Measurements from ENCODE around the gene MAP4. TPM values are rescaled to one million over a fixed set of nuclear protein-coding genes. Genes with fewer than 3 reads are reported as not detected.
"Not testable (repeated sequence)": the region's sequence is repeated elsewhere in the genome, so short reads cannot be mapped to it uniquely, and the experiment has no call there.

MAP4 gene, protein sequence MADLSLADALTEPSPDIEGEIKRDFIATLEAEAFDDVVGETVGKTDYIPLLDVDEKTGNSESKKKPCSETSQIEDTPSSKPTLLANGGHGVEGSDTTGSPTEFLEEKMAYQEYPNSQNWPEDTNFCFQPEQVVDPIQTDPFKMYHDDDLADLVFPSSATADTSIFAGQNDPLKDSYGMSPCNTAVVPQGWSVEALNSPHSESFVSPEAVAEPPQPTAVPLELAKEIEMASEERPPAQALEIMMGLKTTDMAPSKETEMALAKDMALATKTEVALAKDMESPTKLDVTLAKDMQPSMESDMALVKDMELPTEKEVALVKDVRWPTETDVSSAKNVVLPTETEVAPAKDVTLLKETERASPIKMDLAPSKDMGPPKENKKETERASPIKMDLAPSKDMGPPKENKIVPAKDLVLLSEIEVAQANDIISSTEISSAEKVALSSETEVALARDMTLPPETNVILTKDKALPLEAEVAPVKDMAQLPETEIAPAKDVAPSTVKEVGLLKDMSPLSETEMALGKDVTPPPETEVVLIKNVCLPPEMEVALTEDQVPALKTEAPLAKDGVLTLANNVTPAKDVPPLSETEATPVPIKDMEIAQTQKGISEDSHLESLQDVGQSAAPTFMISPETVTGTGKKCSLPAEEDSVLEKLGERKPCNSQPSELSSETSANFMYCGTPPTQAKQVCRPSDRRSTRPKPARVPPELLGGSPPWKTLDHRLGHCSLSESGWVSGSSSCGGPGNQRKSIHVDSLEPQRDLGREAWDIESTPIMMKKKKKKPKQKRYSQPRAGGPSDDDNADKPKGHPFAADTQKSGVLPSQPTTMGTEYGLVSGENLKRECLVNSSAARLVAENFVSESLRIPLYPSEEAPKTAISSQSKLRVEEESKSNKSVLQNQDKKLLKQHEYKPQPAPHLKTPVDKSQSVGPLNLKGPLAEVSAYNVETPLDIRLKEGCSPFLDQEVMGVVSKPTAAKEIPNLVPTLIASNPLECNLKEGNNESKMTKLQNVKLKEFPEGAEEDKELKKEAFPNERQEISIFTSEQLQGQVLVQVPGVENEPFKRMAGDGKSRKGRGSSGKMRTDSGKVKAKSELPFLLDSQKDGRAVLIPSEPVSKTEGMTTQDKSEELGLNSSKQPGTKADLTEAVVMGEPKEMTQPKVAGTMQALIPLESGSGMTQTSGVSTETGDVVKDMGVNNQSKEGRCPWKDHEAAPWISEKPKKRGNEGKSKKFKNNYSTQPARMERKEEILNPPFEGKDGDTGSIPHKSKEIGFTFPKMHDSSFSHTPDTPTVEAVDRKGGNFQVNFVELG (N-terminal part only)
- polyA plus RNA-seq = 10 to 100 TPM; 30.0 to 74.2 (median 55.7) TPM
- long read RNA-seq, donor 1 = 0 reads
- long read RNA-seq, donor 2, partial matches to known transcripts = 6 of 9 reads
- long read RNA-seq, donor 2, other reads (novel, unspliced or antisense) = 0 of 9 reads
- long read RNA-seq, donor 3, partial matches to known transcripts = 40 of 41 reads
- long read RNA-seq, donor 3, other reads (novel, unspliced or antisense) = 0 of 41 reads
- long read RNA-seq, donor 4 = 0 reads
- long read RNA-seq, donor 5 = 0 reads
- long read RNA-seq, donor 6, partial matches to known transcripts = 29 of 30 reads
- long read RNA-seq, donor 6, other reads (novel, unspliced or antisense) = 0 of 30 reads
- long read RNA-seq, donor 7 = 0 reads
- long read RNA-seq, donor 8 = 0 reads
- long read RNA-seq, donor 9, partial matches to known transcripts = 6 of 6 reads
- long read RNA-seq, donor 9, other reads (novel, unspliced or antisense) = 0 of 6 reads
- long read RNA-seq, donor 10, full-length matches to known transcripts = 10 of 54 reads
- long read RNA-seq, donor 10, partial matches to known transcripts = 44 of 54 reads
- long read RNA-seq, donor 10, other reads (novel, unspliced or antisense) = 0 of 54 reads

DNA sequence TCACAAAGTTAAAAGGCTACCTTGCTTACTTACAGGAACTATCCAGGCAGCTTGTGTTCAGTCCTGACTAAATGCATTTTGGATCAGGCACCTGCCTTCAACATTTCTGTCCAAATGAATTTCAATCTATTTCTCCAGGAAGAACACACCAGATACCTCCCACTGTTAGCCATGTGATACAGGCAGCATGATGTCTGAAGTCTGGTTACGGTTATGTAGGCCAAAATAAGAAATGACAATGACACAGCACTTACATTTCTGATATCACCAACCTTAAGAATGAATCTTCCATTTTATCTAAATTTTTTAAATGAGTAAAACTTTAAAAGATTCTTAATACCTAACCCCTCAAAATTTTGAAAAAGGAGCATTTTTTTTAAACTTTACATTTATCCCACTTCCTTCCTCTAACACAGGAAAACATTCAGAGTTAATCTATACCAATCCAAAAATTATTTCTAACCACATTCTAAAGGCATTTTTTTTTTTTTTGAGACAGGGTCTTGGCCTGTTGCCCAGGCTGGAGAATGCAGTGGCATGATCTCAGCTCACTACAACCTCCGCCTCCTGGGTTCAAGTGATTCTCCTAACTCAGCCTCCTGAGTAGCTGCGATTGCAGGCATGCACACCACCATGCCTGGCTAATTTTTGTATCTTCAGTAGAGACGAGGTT is at the start of gene MAP4:
Gene MAP4 (minus strand): TSS at position 116 of the 673 bp plus-strand sequence. CDS start 17,556 bp downstream, outside the sequence.
- DNase-seq = peak in 1 of 2 donors; percentile 33

DNA sequence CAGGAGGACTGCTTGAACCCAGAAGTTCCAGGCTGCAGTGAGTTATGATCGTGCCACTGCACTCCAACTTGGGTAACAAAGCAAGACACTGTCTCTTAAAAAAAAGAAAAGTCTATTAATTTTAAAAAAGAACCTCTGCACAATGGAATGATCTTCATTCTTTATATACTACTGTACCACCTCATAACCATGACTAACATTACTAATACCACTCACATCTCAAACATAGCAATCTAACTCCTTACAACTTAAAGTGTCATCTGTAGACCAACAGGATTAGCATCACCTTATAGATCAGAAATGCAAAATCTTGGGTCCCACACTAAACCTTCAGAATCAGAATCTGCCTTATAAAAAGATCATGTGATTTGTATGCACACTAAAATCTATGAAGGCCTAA is 48.8 kb upstream of the MAP4 start:
- DNase-seq (no peak), FAIRE-seq (no peak)
- Histone ChIP-seq H3K9me3 (ENCODE audit: control insufficient read depth in 2 of 2, insufficient read depth in 1 of 2, low read depth in 1 of 2, low read length in 1 of 2) (peaks cover 0 to 6% of the 10 kb centered on the region in 2 donors), H3K4me3 (ENCODE audit: low read depth in 1 of 3, low read length in 3 of 3) (no peak overlapping the region), H3K27ac (ENCODE audit: low read depth in 1 of 3, low read length in 2 of 3) (no peak overlapping the region), H3K27me3 (ENCODE audit: control insufficient read depth in 3 of 3, insufficient read depth in 3 of 3, low read length in 3 of 3) (no peaks in the 10 kb centered on the region), H3K36me3 (ENCODE audit: control insufficient read depth in 3 of 3, insufficient read depth in 2 of 3, low read depth in 1 of 3, low read length in 3 of 3) (peaks cover 0 to 4% (median 0%) of the 10 kb centered on the region in 3 donors), H3K4me1 (ENCODE audit: control insufficient read depth in 3 of 3, insufficient read depth in 2 of 3, low read depth in 1 of 3, low read length in 2 of 3) (peaks cover 0 to 11% (median 10%) of the 10 kb centered on the region in 3 donors)
- 91 to 98% (median 93%) methylated on average over 1 of the region's 1 CpG for WGBS, 3 donors

More for the DNA sequence above, at the start of gene MAP4:
- Histone ChIP-seq H3K4me3 (ENCODE audit: low read depth in 1 of 3, low read length in 3 of 3) (no peak within 1 kb of the TSS), H3K27ac (ENCODE audit: low read depth in 1 of 3, low read length in 2 of 3) (peak within 1 kb of the TSS; percentile 20 to 74 (median 36)), H3K27me3 (ENCODE audit: control insufficient read depth in 3 of 3, insufficient read depth in 3 of 3, low read length in 3 of 3) (no peaks in the 10 kb centered on the region), H3K36me3 (ENCODE audit: control insufficient read depth in 3 of 3, insufficient read depth in 2 of 3, low read depth in 1 of 3, low read length in 3 of 3) (peaks cover 0 to 5% (median 0%) of the 10 kb centered on the region in 3 donors), H3K4me1 (ENCODE audit: control insufficient read depth in 3 of 3, insufficient read depth in 2 of 3, low read depth in 1 of 3, low read length in 2 of 3) (peaks cover 10 to 32% (median 17%) of the 10 kb centered on the region in 3 donors), H3K9me3 (ENCODE audit: control insufficient read depth in 2 of 2, insufficient read depth in 1 of 2, low read depth in 1 of 2, low read length in 1 of 2) (no peaks in the 10 kb centered on the region)
- no peak for FAIRE-seq
- WGBS, 3 donors = 58 to 68% (median 58%) methylated on average over 4 of the region's 4 CpGs

DNA sequence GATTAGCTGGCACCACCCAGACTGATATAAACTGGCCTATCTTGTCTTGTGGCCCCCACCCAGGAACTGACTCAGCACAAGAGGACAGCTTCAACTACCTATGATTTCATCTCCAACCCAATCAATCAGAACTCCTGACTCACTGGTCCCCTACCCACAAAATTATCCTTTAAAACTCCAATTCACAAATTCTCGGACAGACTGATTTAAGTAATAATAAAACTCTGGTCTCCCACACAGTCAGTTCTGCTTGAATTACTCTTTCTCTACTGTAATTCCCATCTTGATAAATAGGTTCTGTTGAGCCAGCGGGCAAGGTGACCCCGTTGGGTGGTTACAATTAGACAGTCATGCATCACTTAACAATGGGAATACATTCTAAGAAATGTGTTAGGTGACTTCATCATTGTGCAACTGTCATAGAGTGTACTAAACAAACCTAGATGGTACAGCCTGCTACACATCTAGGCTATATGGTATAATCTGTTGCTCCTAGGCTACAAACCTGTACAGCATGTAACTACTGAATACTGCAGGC is 48.1 kb upstream of the MAP4 start:
- Histone ChIP-seq H3K27me3 (ENCODE audit: control insufficient read depth in 3 of 3, insufficient read depth in 3 of 3, low read length in 3 of 3) (no peaks in the 10 kb centered on the region), H3K27ac (ENCODE audit: low read depth in 1 of 3, low read length in 2 of 3) (no peak overlapping the region), H3K4me1 (ENCODE audit: control insufficient read depth in 3 of 3, insufficient read depth in 2 of 3, low read depth in 1 of 3, low read length in 2 of 3) (peaks cover 0 to 10% (median 4%) of the 10 kb centered on the region in 3 donors), H3K9me3 (ENCODE audit: control insufficient read depth in 2 of 2, insufficient read depth in 1 of 2, low read depth in 1 of 2, low read length in 1 of 2) (peaks cover 0 to 6% of the 10 kb centered on the region in 2 donors), H3K36me3 (ENCODE audit: control insufficient read depth in 3 of 3, insufficient read depth in 2 of 3, low read depth in 1 of 3, low read length in 3 of 3) (peaks cover 0 to 7% (median 0%) of the 10 kb centered on the region in 3 donors), H3K4me3 (ENCODE audit: low read depth in 1 of 3, low read length in 3 of 3) (no peak overlapping the region)
- no peak for DNase-seq
- FAIRE-seq = no peak
- 91 to 96% (median 95%) methylated on average over 3 of the region's 3 CpGs for WGBS, 3 donors

DNA sequence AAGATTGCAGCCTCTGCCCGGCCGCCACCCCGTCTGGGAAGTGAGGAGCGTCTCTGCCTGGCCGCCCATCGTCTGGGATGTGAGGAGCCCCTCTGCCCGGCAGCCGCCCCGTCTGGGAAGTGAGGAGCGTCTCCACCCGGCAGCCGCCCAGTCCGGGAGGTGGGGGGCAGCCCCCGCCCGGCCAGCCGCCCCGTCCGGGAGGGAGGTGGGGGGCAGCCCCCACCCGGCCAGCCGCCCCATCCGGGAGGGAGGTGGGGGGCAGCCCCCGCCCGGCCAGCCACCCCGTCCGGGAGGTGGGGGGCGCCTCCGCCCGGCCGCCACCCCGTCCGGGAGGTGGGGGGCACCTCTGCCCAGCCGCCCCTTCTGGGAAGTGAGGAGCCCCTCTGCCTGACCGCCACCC is 45.4 kb upstream of the MAP4 start:
- H3K36me3 ChIP-seq (ENCODE audit: control insufficient read depth in 3 of 3, insufficient read depth in 2 of 3, low read depth in 1 of 3, low read length in 3 of 3); FAIRE-seq; H3K4me3 ChIP-seq (ENCODE audit: low read depth in 1 of 3, low read length in 3 of 3); DNase-seq; H3K9me3 ChIP-seq (ENCODE audit: control insufficient read depth in 2 of 2, insufficient read depth in 1 of 2, low read depth in 1 of 2, low read length in 1 of 2); H3K27me3 ChIP-seq (ENCODE audit: control insufficient read depth in 3 of 3, insufficient read depth in 3 of 3, low read length in 3 of 3); H3K27ac ChIP-seq (ENCODE audit: low read depth in 1 of 3, low read length in 2 of 3); H3K4me1 ChIP-seq (ENCODE audit: control insufficient read depth in 3 of 3, insufficient read depth in 2 of 3, low read depth in 1 of 3, low read length in 2 of 3): not testable (repeated sequence)
- WGBS, 3 donors = 97 to 100% (median 98%) methylated on average over 2 to 31 of the region's 33 CpGs

DNA sequence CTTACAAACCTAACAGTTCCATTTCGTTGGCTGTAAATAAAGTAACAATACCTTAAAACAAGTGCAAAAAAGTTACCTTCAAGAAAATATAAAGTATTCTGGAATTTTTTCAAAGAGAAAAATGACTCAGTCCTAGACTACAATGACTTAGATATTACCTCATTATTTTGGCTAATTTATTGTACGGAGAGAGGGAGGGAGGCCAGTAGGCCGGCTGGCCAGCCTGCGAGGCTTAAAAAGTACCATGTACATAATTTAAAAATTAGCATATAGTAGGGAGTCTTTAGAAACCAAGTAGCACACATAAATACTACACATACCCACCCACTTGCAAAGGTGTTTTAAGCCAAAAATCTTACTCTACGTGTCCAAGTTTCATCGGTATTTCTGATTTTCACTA is 41.9 kb upstream of the MAP4 start:
- Histone ChIP-seq H3K9me3 (ENCODE audit: control insufficient read depth in 2 of 2, insufficient read depth in 1 of 2, low read depth in 1 of 2, low read length in 1 of 2) (peaks cover 0 to 6% of the 10 kb centered on the region in 2 donors), H3K36me3 (ENCODE audit: control insufficient read depth in 3 of 3, insufficient read depth in 2 of 3, low read depth in 1 of 3, low read length in 3 of 3) (peaks cover 0 to 5% (median 0%) of the 10 kb centered on the region in 3 donors), H3K4me3 (ENCODE audit: low read depth in 1 of 3, low read length in 3 of 3) (no peak overlapping the region), H3K4me1 (ENCODE audit: control insufficient read depth in 3 of 3, insufficient read depth in 2 of 3, low read depth in 1 of 3, low read length in 2 of 3) (no peaks in the 10 kb centered on the region), H3K27ac (ENCODE audit: low read depth in 1 of 3, low read length in 2 of 3) (no peak overlapping the region), H3K27me3 (ENCODE audit: control insufficient read depth in 3 of 3, insufficient read depth in 3 of 3, low read length in 3 of 3) (no peaks in the 10 kb centered on the region)
- no peak for DNase-seq
- FAIRE-seq = no peak
- WGBS, 3 donors = 76 to 92% (median 90%) methylated on average over 6 of the region's 6 CpGs

DNA sequence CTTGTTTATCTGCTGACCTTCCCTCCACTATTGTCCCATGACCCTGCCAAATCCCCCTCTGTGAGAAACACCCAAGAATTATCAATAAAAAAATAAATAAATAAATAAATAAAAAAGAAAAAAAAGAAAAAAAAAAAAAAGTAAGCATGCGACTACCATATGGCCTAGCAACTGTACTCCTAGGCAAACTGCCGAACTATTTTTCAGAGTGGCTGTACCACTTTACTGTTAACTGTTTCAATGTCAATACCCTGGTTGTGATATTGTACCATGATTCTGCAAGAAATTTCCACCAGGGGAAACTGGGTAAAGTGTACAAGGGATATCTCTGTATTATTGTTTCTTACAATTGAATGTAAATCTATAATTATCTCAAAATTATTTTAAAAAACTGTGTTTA is 41.3 kb upstream of the MAP4 start:
- Histone ChIP-seq H3K36me3 (ENCODE audit: control insufficient read depth in 3 of 3, insufficient read depth in 2 of 3, low read depth in 1 of 3, low read length in 3 of 3) (peaks cover 0 to 5% (median 0%) of the 10 kb centered on the region in 3 donors), H3K4me1 (ENCODE audit: control insufficient read depth in 3 of 3, insufficient read depth in 2 of 3, low read depth in 1 of 3, low read length in 2 of 3) (no peaks in the 10 kb centered on the region), H3K27me3 (ENCODE audit: control insufficient read depth in 3 of 3, insufficient read depth in 3 of 3, low read length in 3 of 3) (no peaks in the 10 kb centered on the region), H3K4me3 (ENCODE audit: low read depth in 1 of 3, low read length in 3 of 3) (no peak overlapping the region), H3K9me3 (ENCODE audit: control insufficient read depth in 2 of 2, insufficient read depth in 1 of 2, low read depth in 1 of 2, low read length in 1 of 2) (peaks cover 0 to 6% of the 10 kb centered on the region in 2 donors), H3K27ac (ENCODE audit: low read depth in 1 of 3, low read length in 2 of 3) (no peak overlapping the region)
- WGBS, 3 donors = 70 to 93% (median 81%) methylated on average over 2 of the region's 2 CpGs
- FAIRE-seq (no peak), DNase-seq (no peak)
